Sigmoid colon (tissue), 4 donors: ENCODE data around the gene TRPT1.

ENCODE experiments used
- CTCF ChIP-seq, 4 experiments: fragments of 450-650 bp in 3 of 4; fragments of 200-600 bp in 1 of 4; IDR thresholded peaks; one replicate each; pipeline ENCODE4 v1.5.1; 2016 to 2019; ENCODE audit warnings: antibody characterized with exemption in 4 of 4, mild to moderate bottlenecking in 3 of 4, moderate library complexity in 2 of 4
- EP300 ChIP-seq, 4 donors: sonication (generic); formaldehyde crosslinking; IDR thresholded peaks; one replicate each; pipeline ENCODE4 v1.6.1; 2017; ENCODE audit warnings: antibody characterized with exemption in 4 of 4
- POLR2A ChIP-seq, 2 donors: fragments of 450-650 bp; IDR thresholded peaks; one replicate each; pipeline ENCODE4 v1.6.1; 2016; ENCODE audit warnings: antibody characterized with exemption in 2 of 2, mild to moderate bottlenecking in 2 of 2, moderate library complexity in 2 of 2
- POLR2AphosphoS5 ChIP-seq, 4 donors: sonication (generic); formaldehyde crosslinking; IDR thresholded peaks; one replicate each; pipeline ENCODE4 v1.6.1; 2017; ENCODE audit warnings: antibody characterized with exemption in 4 of 4

GRCh38 chr11:64268025-64268892 lies 42.3 kb upstream of the TRPT1 start:
- TF ChIP-seq CTCF (IDR thresholded peaks at IDR 0.05): no peak
- TF ChIP-seq POLR2AphosphoS5 (IDR thresholded peaks at IDR 0.05): no peak
- TF ChIP-seq EP300 (IDR thresholded peaks at IDR 0.05): no peak
- TF ChIP-seq POLR2A (IDR thresholded peaks at IDR 0.05): no peak
